GM06990 (cell line): Measurements from ENCODE around the gene ECSIT.
"Not testable (repeated sequence)": the region's sequence is repeated elsewhere in the genome, so short reads cannot be mapped to it uniquely, and the experiment has no call there.

Experiments
- DNase-seq: peaks from one replicate; pipeline ENCODE4 v3.0.0-alpha.2; 2011; ENCODE audit not compliant: insufficient read length; ENCODE audit errors: extremely low read depth
- H3K27me3 ChIP-seq: replicated peaks from 2 replicates; pipeline ENCODE4 v1.6.0; 2011; ENCODE audit warnings: low read length; ENCODE audit not compliant: control insufficient read depth, insufficient read depth
- H3K36me3 ChIP-seq: 2 replicates; pipeline ENCODE4 v1.5.1; 2011; ENCODE audit warnings: low read length; ENCODE audit not compliant: control insufficient read depth, insufficient read depth
- H3K4me3 ChIP-seq: replicated peaks from 2 replicates; pipeline ENCODE4 v1.5.1; 2011; ENCODE audit warnings: low read depth, mild to moderate bottlenecking, control low read depth, low read length
- CTCF ChIP-seq: IDR thresholded peaks from 2 replicates; pipeline ENCODE4 v1.5.1; 2011; ENCODE audit warnings: low read length, control low read depth, mild to moderate bottlenecking, inconsistent platforms; ENCODE audit not compliant: insufficient read depth, poor library complexity, severe bottlenecking

ECSIT gene

GRCh38 chr19:11570039-11570462 is 41.1 kb upstream of the ECSIT start:
- Histone ChIP-seq H3K36me3 (no peaks in the 10 kb centered on the region), H3K4me3 (no peak overlapping the region), H3K27me3 (no peaks in the 10 kb centered on the region)
- TF ChIP-seq CTCF: no peak
- no peak for DNase-seq

GRCh38 chr19:11566164-11566563 is 37.2 kb upstream of the ECSIT start:
- no peak for TF ChIP-seq CTCF
- no peak overlapping the region for H3K4me3 ChIP-seq
- DNase-seq: no peak
- no peaks in the 10 kb centered on the region for H3K27me3 ChIP-seq
- no peaks in the 10 kb centered on the region for H3K36me3 ChIP-seq

- DNase-seq, H3K27me3 ChIP-seq, H3K4me3 ChIP-seq, H3K36me3 ChIP-seq: not testable (repeated sequence)
Observed at GRCh38 chr19:11565649-11565980, 36.7 kb upstream of the ECSIT start.

GRCh38 chr19:11564082-11564807 is 35.3 kb upstream of the ECSIT start:
- H3K36me3 ChIP-seq, DNase-seq, H3K27me3 ChIP-seq, H3K4me3 ChIP-seq: not testable (repeated sequence)

GRCh38 chr19:11563532-11563931 is 34.6 kb upstream of the ECSIT start:
- Histone ChIP-seq H3K4me3 (no peak overlapping the region), H3K36me3 (no peaks in the 10 kb centered on the region), H3K27me3 (no peaks in the 10 kb centered on the region)
- DNase-seq: no peak
- TF ChIP-seq CTCF: no peak

GRCh38 chr19:11560404-11561051 is 31.6 kb upstream of the ECSIT start:
- TF ChIP-seq CTCF: peak; percentile 69
- DNase-seq: no peak
- Histone ChIP-seq H3K36me3 (peaks cover 3% of the 10 kb centered on the region), H3K27me3 (no peaks in the 10 kb centered on the region), H3K4me3 (peak overlapping the region; percentile 93)
